Skin epidermis (tissue), 12 donors: ENCODE measurements around the gene BRD3OS.
"Not testable (repeated sequence)": the region's sequence is repeated elsewhere in the genome, so short reads cannot be mapped to it uniquely, and the experiment has no call there.

Source experiments
- H3K27ac ChIP-seq, 21 experiments: fragments of 200-600 bp; sonication (generic) in 11 of 21; one replicate each; pipeline ENCODE4 v1.5.0; 2020; ENCODE audit warnings: mild to moderate bottlenecking in 3 of 21, inconsistent platforms in 2 of 21, moderate library complexity in 2 of 21
- H3K4me3 ChIP-seq, 7 experiments: fragments of 200-600 bp; sonication (generic) in 2 of 7; one replicate each; pipeline ENCODE4 v1.5.0; 2020; ENCODE audit warnings: inconsistent platforms in 2 of 7, mild to moderate bottlenecking in 2 of 7, moderate library complexity in 1 of 7

Gene BRD3OS

DNA sequence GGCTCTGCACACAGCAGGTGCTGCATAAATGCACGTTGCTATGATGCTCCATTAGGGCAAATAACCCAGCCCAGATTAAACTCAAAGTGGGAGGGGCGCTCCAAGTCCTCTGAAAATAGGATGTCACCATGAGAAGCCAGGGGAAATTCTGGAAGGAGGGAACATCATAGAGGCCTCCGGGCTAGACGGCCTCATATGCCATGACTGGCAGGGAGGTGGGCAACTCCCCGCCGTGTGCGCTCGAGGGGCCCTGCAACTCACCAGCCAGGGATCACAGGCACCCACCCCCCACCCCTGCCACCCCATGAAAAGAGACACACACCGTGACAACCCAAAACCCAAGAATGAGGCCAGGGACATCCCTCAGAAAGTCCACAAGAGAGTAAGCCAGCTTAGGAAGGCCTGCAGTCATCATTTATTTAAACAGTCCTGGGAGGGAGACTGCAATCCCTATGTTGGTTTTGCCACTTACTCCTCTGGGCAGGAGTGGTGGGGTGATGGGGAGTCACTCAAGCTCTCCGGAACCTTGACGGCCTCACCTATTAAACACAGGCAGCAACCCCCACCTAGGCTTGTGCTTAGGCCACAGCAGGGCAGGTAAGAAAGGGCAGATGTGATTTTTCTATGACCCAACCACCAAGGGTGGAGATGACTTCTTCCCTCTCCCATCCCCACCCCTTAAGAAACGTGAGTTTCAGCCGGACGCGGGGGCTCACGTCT, 37.2 kb upstream of the BRD3OS start:
- Histone ChIP-seq H3K4me3 (no peak overlapping the region), H3K27ac (no peak overlapping the region)

DNA sequence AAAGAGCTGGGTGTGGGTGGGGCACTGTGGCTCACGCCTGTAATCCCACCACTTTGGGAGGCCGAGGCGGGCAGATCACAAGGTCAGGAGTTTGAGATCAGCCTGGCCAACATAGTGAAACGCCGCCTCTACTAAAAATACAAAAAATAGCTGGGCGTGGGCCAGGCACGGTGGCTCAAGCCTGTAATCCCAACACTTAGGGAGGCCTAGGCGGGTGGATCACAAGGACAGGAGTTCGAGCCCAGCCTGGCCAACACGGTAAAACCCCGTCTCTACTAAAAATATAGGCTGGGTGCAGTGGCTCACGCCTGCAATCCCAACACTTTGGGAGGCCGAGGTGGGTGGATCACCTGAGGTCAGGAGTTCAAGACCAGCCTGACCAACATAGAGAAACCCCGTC, 36.5 kb upstream of the BRD3OS start:
- H3K4me3 ChIP-seq, H3K27ac ChIP-seq: not testable (repeated sequence)

DNA sequence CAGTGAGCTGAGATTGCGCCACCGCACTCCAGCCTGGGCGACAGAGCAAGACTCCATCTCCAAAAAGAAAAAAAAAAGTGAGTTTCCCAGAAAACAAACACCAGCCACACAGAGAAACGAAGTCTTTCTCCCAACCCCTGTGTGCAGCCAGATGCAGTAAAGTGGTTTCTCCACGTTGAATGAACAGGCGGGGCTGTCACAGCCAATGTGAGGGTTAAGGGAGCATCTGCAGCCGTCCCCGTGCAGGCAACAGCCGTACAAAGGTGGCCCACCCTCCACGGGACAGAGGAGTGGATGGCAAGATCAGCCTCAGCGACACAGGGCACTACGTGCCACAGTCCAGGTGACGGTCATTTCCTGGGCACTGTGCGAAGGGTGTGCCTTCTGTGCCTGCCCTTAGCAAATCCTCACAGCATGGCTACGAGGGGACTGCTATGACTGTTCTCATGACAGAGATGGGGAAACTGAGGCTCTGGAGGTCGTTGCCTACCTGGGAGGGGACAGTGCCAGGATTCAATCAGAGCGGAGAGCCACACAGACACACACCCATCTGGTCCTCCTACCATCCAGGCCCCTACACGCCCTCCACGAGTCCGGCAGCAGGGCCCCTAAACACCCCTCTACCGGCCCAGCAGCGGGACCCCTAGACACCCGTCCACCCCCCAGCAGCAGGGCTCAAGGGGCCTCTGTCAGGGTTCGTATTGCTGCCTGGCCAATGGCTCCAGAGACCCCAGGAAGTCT, 35.5 kb upstream of the BRD3OS start:
- Histone ChIP-seq H3K4me3 (no peak overlapping the region), H3K27ac (peak overlapping the region in 3 of 21 experiments; percentile 7 to 84 (median 82))

DNA sequence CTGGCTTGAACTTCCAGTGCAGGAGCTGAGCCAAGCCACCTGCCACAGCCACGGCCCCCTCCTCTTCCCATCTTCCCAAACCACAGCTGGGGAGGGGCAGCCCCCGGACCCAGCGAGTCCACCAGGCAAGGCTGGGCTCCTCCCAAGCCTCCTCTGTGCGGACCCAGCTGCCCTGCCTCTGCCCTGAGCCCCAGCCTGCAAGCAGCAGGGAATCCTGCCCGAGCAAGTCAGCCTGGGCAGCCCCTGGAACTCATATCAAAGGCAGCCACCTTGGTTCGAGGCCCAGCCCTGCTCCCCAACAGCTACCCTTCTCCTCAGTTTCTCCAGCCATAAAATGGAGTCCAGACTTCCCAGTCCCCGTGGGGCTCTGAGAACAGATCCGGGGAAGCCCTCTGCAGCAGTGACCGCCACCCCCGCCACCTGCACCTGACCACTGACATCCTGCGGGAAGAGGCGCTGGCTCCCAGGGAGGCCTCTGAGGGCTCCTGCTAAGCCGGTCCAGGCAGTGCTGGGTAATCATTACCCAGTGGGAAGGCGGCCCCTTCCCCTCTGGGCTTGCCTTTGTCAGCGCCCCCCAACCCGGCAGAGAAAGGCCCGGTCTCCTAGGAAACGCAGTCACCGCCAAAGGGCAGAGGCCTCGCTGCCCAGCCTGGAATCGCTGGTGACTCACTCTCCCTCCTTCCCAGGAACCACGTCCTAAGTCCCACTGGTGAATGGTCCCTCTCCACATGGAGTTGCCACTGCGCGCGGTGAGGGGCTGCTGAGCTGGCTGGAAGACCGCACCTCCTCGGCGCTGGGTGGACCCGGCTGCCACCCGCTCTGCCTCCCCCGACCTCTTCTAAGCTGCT, 34.7 kb upstream of the BRD3OS start:
- H3K4me3 ChIP-seq: peak overlapping the region; percentile 44 to 71 (median 61)
- H3K27ac ChIP-seq: peak overlapping the region in 18 of 21 experiments; percentile 9 to 92 (median 71)

DNA sequence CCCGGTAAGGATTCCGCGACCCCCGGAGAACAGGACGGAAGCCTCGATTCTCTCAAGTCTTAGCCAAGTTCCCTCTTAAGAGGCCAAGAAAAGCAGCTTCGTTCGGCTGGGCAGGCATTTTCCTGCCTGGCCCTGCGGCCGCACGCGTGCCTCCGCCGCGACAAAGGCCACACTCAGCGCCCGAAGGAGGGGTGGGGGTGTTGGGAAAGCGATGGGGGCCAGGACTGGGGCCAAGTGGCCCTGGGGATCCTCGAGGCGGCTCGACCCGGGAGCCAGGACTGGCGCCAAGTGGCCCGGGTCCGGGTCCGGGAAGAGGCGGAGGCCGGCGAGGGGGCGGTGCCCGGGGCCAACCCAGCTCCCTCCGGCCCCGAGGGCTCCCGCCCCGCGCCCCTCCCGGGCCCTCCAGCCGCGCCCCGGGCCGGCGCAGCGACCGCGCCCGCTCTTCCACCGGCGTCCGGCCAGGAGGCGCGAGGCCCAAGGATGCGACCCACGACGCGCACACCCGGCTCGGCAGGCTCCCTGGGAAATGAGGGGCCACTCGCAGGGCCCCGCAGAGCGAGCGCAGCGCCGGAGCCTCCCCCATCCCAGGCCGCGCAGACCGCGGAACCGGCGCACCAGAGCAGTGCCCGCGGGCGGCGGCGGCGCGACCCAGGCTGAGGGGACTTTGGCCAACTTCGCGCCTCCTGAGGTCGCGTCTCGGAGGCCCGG, 33.9 kb upstream of the BRD3OS start:
- peak overlapping the region; percentile 44 to 71 (median 61) for H3K4me3 ChIP-seq
- peak overlapping the region; percentile 9 to 94 (median 72) for H3K27ac ChIP-seq

DNA sequence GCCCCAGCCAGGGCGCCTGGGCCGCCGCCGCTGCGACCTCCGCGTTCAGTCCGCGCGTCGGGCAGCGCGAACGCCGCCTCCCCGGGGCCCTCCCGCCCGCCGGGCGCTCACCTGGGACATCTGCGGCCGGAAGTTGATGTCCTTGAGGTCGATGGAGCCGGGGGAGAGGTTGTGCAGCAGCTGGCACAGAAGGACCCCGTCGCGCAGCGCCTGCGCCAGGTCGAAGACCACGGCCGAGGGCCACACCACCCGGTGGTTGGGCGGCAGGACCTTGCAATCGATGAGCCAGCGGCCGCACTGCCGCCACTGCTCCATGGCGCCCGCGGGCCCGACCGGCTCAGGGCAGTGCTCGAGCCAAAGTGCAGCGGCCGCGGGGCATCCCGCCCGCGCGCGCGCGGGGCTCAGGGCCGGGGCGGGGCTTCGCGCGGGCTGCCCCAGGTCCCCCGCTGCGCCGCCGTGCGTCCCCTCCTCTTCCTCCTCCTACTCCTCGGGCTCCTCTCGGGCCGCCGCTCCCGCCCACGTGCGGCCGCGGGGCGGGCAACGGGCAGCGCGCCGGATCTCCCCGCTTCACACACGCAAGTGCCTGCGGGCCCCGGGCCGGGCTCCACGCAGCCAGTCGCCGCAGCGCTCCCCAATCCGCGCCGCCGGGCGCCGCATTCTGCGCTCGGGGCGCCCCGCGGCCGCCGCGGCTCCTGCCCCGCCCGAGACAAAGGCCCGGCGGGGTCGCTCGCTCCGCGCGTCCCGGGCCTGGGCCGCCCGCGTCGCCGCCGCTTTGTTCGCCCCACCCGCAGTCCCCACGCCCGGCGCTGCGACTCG, 33.1 kb upstream of the BRD3OS start, which contains the start of gene VAV2:
VAV2 (minus strand) TSS at position 361 of the 816 bp plus-strand sequence; CDS start at position 315, 46 bp downstream.
- H3K4me3 ChIP-seq: peak within 1 kb of the TSS; percentile 44 to 71 (median 61)
- H3K27ac ChIP-seq: peak within 1 kb of the TSS; percentile 50 to 96 (median 88)

DNA sequence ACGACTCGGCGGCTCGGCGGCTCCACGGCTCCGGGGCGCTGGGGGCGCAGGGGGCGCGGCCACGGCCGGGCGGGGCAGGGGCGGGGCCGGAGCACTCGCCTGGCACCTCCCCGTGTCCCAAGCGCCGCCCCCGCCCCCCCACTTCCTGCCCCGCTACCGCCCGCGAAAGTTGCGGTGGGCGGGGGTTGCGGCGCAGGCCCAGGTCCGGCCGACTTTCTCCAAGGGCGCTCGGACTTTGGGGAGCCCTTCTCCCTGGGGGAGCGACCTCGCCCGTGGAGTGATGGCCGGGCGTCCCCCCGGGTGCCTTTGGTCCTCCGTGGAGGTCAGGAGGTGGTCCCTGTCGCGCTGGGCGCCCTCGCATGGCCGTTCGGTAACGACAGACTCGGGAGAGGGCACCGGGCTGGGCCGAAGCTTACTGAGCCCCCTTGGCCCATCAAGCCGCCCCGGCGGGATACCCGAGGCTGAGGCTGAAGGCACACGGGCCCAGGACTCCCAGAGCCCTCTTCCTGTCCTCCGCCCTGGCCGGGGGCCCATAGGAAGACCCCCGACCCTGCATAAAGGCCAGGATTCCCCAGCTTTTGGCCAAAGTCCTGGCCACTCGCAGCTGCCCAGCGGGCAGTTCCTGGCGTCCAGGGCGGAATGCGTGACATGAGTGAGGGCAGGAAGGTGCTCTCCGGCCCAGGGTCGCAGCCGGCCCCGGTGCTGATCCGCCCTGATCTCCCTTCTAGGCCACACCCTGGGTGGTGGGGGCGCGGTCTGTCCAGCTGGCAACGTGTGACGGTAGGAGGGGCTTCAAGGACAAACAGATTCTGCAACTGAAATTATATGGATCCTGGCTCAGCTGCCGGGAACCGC, 32.3 kb upstream of the BRD3OS start:
- Histone ChIP-seq H3K27ac (peak overlapping the region; percentile 50 to 96 (median 88)), H3K4me3 (peak overlapping the region; percentile 44 to 71 (median 61))

DNA sequence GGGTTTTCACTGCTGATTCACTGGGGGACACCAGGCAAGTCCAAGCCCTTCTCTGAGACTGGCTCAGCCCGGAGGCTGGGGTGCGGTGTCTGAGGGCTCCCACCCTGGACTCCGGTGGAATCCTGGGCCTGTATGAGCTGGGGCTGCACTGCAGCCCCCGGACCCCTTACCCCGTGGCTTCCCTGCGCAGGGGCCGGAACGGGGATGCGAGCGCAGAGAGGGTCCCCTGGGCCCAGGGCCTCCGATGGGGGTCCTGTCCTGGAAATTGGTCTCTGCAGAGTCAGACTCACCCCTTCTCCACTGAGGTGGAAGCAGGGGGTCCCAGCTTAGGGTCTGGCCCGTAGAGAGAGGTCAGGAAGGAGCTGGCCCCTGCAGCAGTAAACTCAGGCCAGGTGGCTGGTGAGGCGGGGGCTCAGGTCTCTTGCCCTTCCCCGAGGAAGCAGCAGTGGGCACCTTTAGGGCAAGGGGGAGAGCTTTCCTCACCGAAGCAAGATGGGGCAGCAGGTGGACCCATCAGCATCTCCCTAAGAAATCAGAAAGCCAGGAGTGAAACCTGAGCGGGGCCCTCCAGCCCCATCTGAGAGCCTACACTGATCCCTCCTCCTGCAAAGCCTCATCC, 31.5 kb upstream of the BRD3OS start:
- peak overlapping the region in 16 of 21 experiments; percentile 12 to 96 (median 89) for H3K27ac ChIP-seq
- peak overlapping the region; percentile 44 to 71 (median 61) for H3K4me3 ChIP-seq

DNA sequence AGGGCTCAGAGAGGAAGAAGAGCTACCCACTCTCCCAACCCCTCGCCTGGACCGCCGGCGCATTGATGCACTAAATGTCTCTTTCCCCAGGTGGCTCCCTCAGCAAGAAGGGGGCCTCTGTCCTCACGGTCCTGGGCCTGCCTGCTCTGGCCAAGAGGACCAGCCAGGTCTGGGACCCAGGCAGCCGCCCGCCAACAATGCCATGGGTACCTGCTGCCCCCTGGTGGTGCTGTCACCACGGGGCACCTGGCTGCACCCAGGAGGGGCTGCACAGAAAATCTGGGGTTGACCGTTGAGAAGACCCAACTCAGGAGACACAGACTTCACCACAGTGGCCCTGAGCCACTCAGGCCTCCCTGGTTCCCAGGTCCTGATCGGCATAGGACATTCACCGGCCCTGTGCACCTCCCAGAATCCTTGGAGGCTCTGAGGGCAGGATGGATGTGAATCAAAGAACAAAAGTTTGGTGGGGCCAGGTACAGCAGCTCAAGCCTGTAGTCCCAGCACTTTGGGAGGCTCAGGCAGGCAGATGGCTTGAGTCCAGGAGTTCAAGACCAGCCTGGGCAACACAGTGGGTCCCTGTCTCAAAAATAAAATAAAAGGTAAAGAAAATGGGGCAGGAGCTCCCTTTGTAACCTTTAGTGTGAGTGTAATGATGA, 30.8 kb upstream of the BRD3OS start:
- H3K27ac ChIP-seq: peak overlapping the region in 1 of 21 experiments; percentile 84
- no peak overlapping the region for H3K4me3 ChIP-seq

DNA sequence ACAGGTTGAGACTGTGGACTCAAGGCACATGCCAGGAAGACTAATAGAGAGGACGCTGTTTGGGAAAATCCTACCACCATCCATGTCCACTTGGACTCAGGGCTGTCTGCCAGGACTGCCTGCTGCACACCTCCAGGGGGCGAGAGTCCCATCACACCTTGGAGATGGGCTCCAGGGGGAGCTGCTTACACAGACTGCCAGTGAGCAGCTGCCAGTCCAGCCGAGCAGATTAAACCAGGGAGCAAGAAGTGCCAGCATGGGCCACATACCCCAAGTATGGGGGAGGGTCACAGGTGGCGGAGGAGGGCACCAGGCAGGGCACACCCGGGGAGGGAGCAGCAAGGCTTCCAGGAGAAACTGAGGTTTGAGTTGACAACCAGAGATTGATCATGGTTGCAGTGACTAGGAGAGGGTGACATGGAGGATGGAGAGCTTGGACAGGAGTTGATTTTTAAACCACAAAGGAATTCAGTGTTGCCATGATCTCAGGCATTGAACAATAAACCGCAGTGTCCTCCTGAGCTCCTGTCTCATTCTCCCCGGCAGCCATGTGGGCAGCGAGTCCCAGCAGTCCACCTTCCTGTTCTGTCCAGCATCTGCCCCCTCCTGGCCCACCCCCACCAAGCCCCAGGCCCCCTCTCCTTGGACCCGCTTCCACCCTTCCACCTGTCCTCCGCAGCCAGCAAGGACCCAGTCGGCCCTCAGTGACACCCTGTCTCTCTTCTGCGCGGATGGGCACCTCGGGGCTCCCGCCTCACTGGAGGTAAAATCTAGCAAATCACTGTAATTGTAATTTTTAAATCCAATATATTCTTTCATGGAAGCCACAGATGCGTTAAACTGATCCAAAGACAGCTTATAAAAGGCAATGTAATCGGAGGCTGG, 30.0 kb upstream of the BRD3OS start:
- H3K4me3 ChIP-seq: no peak overlapping the region

DNA sequence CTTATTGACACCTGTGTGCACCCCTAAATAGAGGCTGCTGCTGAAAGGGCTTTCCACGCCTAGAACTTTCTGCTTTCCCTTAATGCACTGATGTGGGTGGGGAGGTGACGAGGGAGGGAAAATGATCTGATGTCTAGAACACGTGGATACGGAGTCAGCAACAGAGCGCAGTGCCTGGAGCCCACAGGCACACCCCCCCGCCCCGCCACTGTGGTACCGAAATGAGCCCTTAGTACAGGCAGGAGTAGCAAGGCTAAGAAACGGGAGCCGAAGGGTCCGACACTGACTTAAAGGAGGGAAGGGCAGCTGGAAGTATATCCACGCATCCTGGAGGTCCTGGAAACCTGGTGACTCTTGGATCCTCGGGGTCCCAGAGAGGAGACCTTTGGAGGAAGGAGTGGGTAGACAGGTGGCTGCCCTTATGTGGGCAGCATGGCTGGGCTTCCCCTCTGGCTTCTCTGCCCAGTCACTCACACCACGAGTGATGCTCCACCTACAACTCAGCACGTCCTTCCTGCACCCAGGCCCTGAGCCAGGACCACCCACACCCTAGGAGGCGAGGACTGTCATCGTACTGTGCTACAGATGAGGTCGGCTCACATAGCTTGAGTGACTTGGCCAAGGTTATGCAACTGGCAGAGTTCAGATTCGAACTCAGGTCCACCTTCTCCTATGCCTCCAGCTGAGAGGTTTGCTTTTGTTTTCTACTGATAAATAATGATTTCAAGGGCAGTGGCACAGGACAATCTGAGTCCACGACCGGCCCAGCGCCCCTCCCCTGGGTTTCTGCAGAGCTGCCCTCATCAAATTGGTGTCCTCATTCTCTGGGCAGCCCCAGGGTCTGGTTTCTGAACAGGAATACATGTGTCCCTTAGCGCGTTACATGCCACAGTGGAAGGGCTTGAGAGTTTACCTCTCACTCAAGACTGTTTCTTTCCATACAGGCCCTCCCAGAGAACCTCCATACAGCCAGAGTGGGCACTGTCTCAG, 28.5 kb upstream of the BRD3OS start:
- H3K4me3 ChIP-seq: no peak overlapping the region
- no peak overlapping the region for H3K27ac ChIP-seq

More for the DNA sequence above, 30.0 kb upstream of the BRD3OS start:
- no peak overlapping the region for H3K27ac ChIP-seq

DNA sequence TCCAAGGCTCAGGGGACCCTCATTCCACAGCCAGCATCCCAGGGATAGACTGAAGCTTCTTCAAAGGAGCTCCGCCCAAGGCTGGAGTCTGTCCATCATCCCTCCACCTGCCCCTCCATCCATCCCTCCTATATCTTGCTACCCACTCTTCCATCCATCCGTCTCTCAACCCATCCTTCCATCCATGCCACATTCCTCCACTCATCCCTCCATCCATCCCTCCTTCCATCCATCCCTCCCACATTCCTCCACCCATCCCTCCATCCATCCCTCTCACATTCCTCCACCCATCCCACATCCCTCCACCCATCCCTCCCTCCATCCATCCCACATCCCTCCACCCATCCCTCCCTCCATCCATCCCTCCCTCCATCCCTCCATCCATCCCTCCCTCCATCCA, 27.7 kb upstream of the BRD3OS start:
- no peak overlapping the region for H3K4me3 ChIP-seq
- H3K27ac ChIP-seq: no peak overlapping the region

DNA sequence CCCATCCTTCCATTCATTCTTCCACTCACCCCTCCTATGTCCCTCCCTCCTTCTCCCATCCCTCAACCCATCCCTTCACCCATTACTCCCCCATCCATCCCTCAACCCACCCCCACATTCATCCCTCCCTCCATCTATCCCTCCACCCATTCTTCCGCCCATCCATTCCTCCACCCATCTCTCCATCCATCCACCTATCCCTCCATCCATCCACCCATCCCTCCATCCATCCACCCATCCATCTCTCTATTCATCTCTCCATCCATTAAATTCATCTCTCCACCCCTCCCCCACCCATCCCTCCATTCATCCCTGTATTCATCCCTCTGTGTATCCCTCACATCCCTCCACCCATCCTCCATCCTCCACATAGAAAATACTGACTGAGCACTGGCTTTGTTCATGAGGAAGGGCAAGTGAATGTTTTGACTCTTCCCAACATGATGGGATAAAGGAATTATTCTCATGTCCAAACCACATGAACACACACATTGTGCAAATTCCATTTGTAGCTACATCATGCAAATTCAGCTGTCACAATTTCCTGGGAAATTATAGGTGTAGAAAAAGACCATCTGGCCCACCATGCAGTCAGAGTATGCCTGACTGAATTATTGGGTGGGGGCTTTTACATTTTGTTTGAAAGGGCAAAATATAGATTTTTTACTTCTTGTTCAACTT, 26.2 kb upstream of the BRD3OS start:
- H3K4me3 ChIP-seq: no peak overlapping the region
- H3K27ac ChIP-seq: no peak overlapping the region

DNA sequence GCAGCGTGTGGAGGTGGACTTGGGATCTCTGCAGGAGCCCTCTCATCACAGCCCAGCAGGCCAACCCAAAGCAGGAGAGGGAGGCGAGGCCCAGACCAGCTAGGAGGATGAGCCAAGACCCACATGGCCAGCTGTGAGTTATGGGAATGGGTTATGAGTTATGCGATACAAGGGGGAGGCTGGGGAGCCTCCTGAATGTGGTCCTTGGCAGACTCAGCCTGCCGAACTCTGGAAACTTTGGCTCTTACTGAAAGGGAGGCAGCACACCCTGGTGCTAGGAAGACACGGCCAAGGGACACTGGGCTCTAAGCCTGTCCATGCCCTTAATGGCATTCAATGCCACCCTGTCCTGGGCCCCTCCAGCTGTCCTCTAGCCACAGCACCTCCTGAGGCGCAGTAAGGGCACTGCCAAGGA, 25.4 kb upstream of the BRD3OS start:
- Histone ChIP-seq H3K27ac (no peak overlapping the region), H3K4me3 (no peak overlapping the region)
